Neuronal stem cell (in vitro differentiated cells): ENCODE results near the gene KLF7.

Source experiments
- DNase-seq: peaks from one replicate; pipeline ENCODE4 v3.0.0-alpha.2; 2013; ENCODE audit warnings: low spot score
- H2AFZ ChIP-seq: one replicate; pipeline ENCODE4 v1.6.1; 2013; ENCODE audit warnings: mild to moderate bottlenecking, low read length, inconsistent platforms
- H2AK5ac ChIP-seq: 2 replicates; pipeline ENCODE4 v1.6.1; 2013; ENCODE audit warnings: low read depth, mild to moderate bottlenecking, inconsistent platforms, low read length, moderate library complexity, mixed read lengths
- H2BK120ac ChIP-seq: 2 replicates; pipeline ENCODE4 v1.6.1; 2013; ENCODE audit warnings: low read depth, mild to moderate bottlenecking, inconsistent platforms, low read length, moderate library complexity, mixed read lengths
- H2BK12ac ChIP-seq: one replicate; pipeline ENCODE4 v1.6.1; 2013; ENCODE audit warnings: low read length, inconsistent platforms
- H2BK15ac ChIP-seq: 2 replicates; pipeline ENCODE4 v1.6.1; 2013; ENCODE audit warnings: mild to moderate bottlenecking, low read length, inconsistent platforms, mixed read lengths
- H2BK5ac ChIP-seq: one replicate; pipeline ENCODE4 v1.6.1; 2013; ENCODE audit warnings: inconsistent platforms, mild to moderate bottlenecking, low read length, moderate library complexity
- H3K14ac ChIP-seq: one replicate; pipeline ENCODE4 v1.6.1; 2013; ENCODE audit warnings: low read length, inconsistent platforms
- H3K18ac ChIP-seq: 2 replicates; pipeline ENCODE4 v1.6.1; 2013; ENCODE audit warnings: low read length, inconsistent platforms
- H3K23ac ChIP-seq: 2 replicates; pipeline ENCODE4 v1.6.1; 2013; ENCODE audit warnings: low read depth, mild to moderate bottlenecking, mixed read lengths, low read length, inconsistent platforms; ENCODE audit not compliant: poor library complexity
- H3K27ac ChIP-seq: replicated peaks from 3 replicates; pipeline ENCODE4 v1.5.1; 2013; ENCODE audit warnings: low read length, inconsistent platforms
- H3K27me3 ChIP-seq, 3 experiments: 2 replicates each; pipeline ENCODE4 v1.6.1; 2013; ENCODE audit warnings: low read length in 3 of 3, mild to moderate bottlenecking in 2 of 3, inconsistent platforms in 1 of 3, low read depth in 1 of 3, mixed read lengths in 1 of 3, moderate library complexity in 1 of 3; ENCODE audit not compliant: control insufficient read depth in 3 of 3, insufficient read depth in 3 of 3
- H3K36me3 ChIP-seq, 2 donors: replicated peaks in 1 of 2; 2 replicates each; pipeline ENCODE4 v1.6.1; 2013; ENCODE audit warnings: low read length in 2 of 2; ENCODE audit not compliant: control insufficient read depth in 2 of 2, insufficient read depth in 2 of 2
- H3K4ac ChIP-seq: 2 replicates; pipeline ENCODE4 v1.6.1; 2013; ENCODE audit warnings: inconsistent platforms, mild to moderate bottlenecking, low read length, moderate library complexity
- H3K4me1 ChIP-seq, 2 donors: 1 replicate in 1 of 2; 2 replicates in 1 of 2; pipeline ENCODE4 v1.6.1; 2013; ENCODE audit warnings: low read length in 2 of 2, low read depth in 1 of 2; ENCODE audit not compliant: control insufficient read depth in 2 of 2, insufficient read depth in 1 of 2
- H3K4me2 ChIP-seq: one replicate; pipeline ENCODE4 v1.6.1; 2013; ENCODE audit warnings: mild to moderate bottlenecking, low read length, inconsistent platforms; ENCODE audit not compliant: insufficient read depth, poor library complexity, severe bottlenecking
- H3K4me3 ChIP-seq, 2 donors: 2 replicates each; pipeline ENCODE4 v1.5.1; 2013; ENCODE audit warnings: low read length in 2 of 2, mild to moderate bottlenecking in 2 of 2, inconsistent platforms in 1 of 2, moderate library complexity in 1 of 2
- H3K79me1 ChIP-seq: one replicate; pipeline ENCODE4 v1.6.1; 2013; ENCODE audit warnings: low read depth, mild to moderate bottlenecking, inconsistent platforms, low read length, moderate library complexity
- H3K9ac ChIP-seq: one replicate; pipeline ENCODE4 v1.6.1; 2013; ENCODE audit warnings: mild to moderate bottlenecking, low read depth, low read length, inconsistent platforms; ENCODE audit not compliant: poor library complexity
- H3K9me3 ChIP-seq, 2 donors: replicated peaks in 1 of 2; 2 replicates each; pipeline versions ENCODE3 to v1.6.1; 2013; ENCODE audit warnings: low read length in 2 of 2, mild to moderate bottlenecking in 2 of 2, inconsistent platforms in 1 of 2, low read depth in 1 of 2, mixed read lengths in 1 of 2, moderate library complexity in 1 of 2; ENCODE audit not compliant: control insufficient read depth in 2 of 2, insufficient read depth in 1 of 2
- H4K8ac ChIP-seq: one replicate; pipeline ENCODE4 v1.6.1; 2013; ENCODE audit warnings: low read depth, mild to moderate bottlenecking, inconsistent platforms, low read length, moderate library complexity
- H4K91ac ChIP-seq: one replicate; pipeline ENCODE4 v1.6.1; 2013; ENCODE audit warnings: low read length, low read depth, mild to moderate bottlenecking, inconsistent platforms; ENCODE audit not compliant: poor library complexity
- WGBS, 2 donors: extraction: QIAGEN DNeasy Blood & Tissue Kit; methylation state at CpG; one replicate each; pipeline ENCODE4 v1.1.7; 2013; ENCODE audit warnings: missing lambda C conversion rate in 2 of 2, mixed read lengths in 1 of 2; ENCODE audit not compliant: insufficient read length in 2 of 2, insufficient replicate concordance in 1 of 2; ENCODE audit errors: extremely low coverage in 2 of 2; 5-methylcytosine and 5-hydroxymethylcytosine counted together

Gene KLF7

GRCh38 chr2:207041786-207042554 is 123.8 kb downstream of the KLF7 start:
- Histone ChIP-seq H3K79me1 (no peaks in the 10 kb centered on the region), H3K4ac (no peak overlapping the region), H2AFZ (no peak overlapping the region), H3K4me1 (peaks cover 12 to 15% of the 10 kb centered on the region in 2 donors), H2BK12ac (no peak overlapping the region), H4K8ac (no peak overlapping the region), H2BK5ac (no peak overlapping the region), H3K23ac (no peak overlapping the region), H3K27me3 (no peaks in the 10 kb centered on the region), H3K4me2 (no peak overlapping the region), H2BK15ac (no peak overlapping the region), H2BK120ac (no peak overlapping the region), H3K9me3 (no peaks in the 10 kb centered on the region), H3K27ac (no peak overlapping the region), H3K4me3 (no peak overlapping the region), H4K91ac (no peak overlapping the region), H3K18ac (no peak overlapping the region), H2AK5ac (no peak overlapping the region), H3K14ac (no peak overlapping the region), H3K36me3 (no peaks in the 10 kb centered on the region), H3K9ac (no peak overlapping the region)
- no CpG with 5 or more reads among the region's 9 CpGs for WGBS, 2 donors
- no peak for DNase-seq

GRCh38 chr2:207041279-207041678 is 124.5 kb downstream of the KLF7 start:
- DNase-seq, result peak; percentile 26
- H3K36me3 ChIP-seq, result no peaks in the 10 kb centered on the region
- H2AFZ ChIP-seq, result peak overlapping the region; percentile 73
- no peak overlapping the region for H3K9ac ChIP-seq
- no peak overlapping the region for H2AK5ac ChIP-seq
- no peaks in the 10 kb centered on the region for H3K27me3 ChIP-seq
- H3K4me2 ChIP-seq, result no peak overlapping the region
- H3K4me3 ChIP-seq, result no peak overlapping the region
- no peak overlapping the region for H2BK120ac ChIP-seq
- WGBS, 2 donors, result no CpG with 5 or more reads among the region's 10 CpGs
- no peak overlapping the region for H4K91ac ChIP-seq
- no peak overlapping the region for H3K23ac ChIP-seq
- H2BK5ac ChIP-seq, result no peak overlapping the region
- H2BK12ac ChIP-seq, result no peak overlapping the region
- no peak overlapping the region for H2BK15ac ChIP-seq
- H3K27ac ChIP-seq, result peak overlapping the region; percentile 20
- peaks cover 12 to 17% of the 10 kb centered on the region in 2 donors for H3K4me1 ChIP-seq
- H3K79me1 ChIP-seq, result no peaks in the 10 kb centered on the region
- H3K4ac ChIP-seq, result no peak overlapping the region
- no peak overlapping the region for H3K18ac ChIP-seq
- H3K14ac ChIP-seq, result no peak overlapping the region
- H3K9me3 ChIP-seq, result no peaks in the 10 kb centered on the region
- H4K8ac ChIP-seq, result no peak overlapping the region

- Histone ChIP-seq H2AK5ac (no peak overlapping the region), H3K27ac (no peak overlapping the region), H3K27me3 (no peaks in the 10 kb centered on the region), H3K14ac (no peak overlapping the region), H3K36me3 (no peaks in the 10 kb centered on the region), H3K9ac (no peak overlapping the region), H2AFZ (peak overlapping the region; percentile 73), H3K4me2 (no peak overlapping the region), H2BK5ac (no peak overlapping the region), H2BK120ac (no peak overlapping the region), H2BK15ac (no peak overlapping the region), H3K4me1 (peaks cover 12 to 17% of the 10 kb centered on the region in 2 donors), H3K23ac (no peak overlapping the region), H3K79me1 (no peaks in the 10 kb centered on the region), H4K91ac (no peak overlapping the region), H4K8ac (no peak overlapping the region), H3K4me3 (no peak overlapping the region), H3K18ac (no peak overlapping the region), H3K9me3 (no peaks in the 10 kb centered on the region), H3K4ac (no peak overlapping the region), H2BK12ac (no peak overlapping the region)
- DNase-seq, result no peak
- no CpG with 5 or more reads among the region's 9 CpGs for WGBS, 2 donors
These were observed 125.1 kb downstream of the KLF7 start for GRCh38 chr2:207040696-207041095.

GRCh38 chr2:207039225-207039624 is 126.5 kb downstream of the KLF7 start:
- no peaks in the 10 kb centered on the region for H3K36me3 ChIP-seq
- no peak overlapping the region for H3K4me2 ChIP-seq
- WGBS, 2 donors, result no CpG with 5 or more reads among the region's 4 CpGs
- no peak overlapping the region for H2BK15ac ChIP-seq
- no peak overlapping the region for H3K18ac ChIP-seq
- no peak overlapping the region for H2BK5ac ChIP-seq
- no peak for DNase-seq
- no peak overlapping the region for H3K4me3 ChIP-seq
- no peaks in the 10 kb centered on the region for H3K9me3 ChIP-seq
- H4K8ac ChIP-seq, result no peak overlapping the region
- H2AFZ ChIP-seq, result no peak overlapping the region
- H3K23ac ChIP-seq, result no peak overlapping the region
- H3K4me1 ChIP-seq, result peaks cover 12 to 17% of the 10 kb centered on the region in 2 donors
- no peak overlapping the region for H3K27ac ChIP-seq
- H4K91ac ChIP-seq, result peak overlapping the region; percentile 38
- no peak overlapping the region for H3K14ac ChIP-seq
- no peaks in the 10 kb centered on the region for H3K79me1 ChIP-seq
- no peak overlapping the region for H2BK120ac ChIP-seq
- peak overlapping the region; percentile 77 for H2AK5ac ChIP-seq
- H3K27me3 ChIP-seq, result no peaks in the 10 kb centered on the region
- H2BK12ac ChIP-seq, result no peak overlapping the region
- H3K9ac ChIP-seq, result no peak overlapping the region
- no peak overlapping the region for H3K4ac ChIP-seq
